Mammary epithelial cell (primary cell): ENCODE data around the gene C6orf15.

ENCODE experiments used
- EZH2 ChIP-seq: IDR thresholded peaks from 2 replicates; pipeline ENCODE4 v1.6.1; 2012; ENCODE audit warnings: low read length, inconsistent platforms, borderline replicate concordance
- TF ChIP-seq, protein P1 (sequence below), 2 donors: IDR thresholded peaks in 1 of 2; conservative IDR thresholded peaks in 1 of 2; 2 replicates each; pipeline ENCODE4 v1.5.1; 2011 to 2012; ENCODE audit warnings: inconsistent platforms in 2 of 2, low read length in 2 of 2, mild to moderate bottlenecking in 2 of 2, control low read depth in 1 of 2, low read depth in 1 of 2; ENCODE audit not compliant: insufficient read depth in 1 of 2; ENCODE audit errors: extremely low read depth in 1 of 2

GRCh38 chr6:31081872-31082271, 30.5 kb downstream of the C6orf15 start:
- TF ChIP-seq, protein P1, sequence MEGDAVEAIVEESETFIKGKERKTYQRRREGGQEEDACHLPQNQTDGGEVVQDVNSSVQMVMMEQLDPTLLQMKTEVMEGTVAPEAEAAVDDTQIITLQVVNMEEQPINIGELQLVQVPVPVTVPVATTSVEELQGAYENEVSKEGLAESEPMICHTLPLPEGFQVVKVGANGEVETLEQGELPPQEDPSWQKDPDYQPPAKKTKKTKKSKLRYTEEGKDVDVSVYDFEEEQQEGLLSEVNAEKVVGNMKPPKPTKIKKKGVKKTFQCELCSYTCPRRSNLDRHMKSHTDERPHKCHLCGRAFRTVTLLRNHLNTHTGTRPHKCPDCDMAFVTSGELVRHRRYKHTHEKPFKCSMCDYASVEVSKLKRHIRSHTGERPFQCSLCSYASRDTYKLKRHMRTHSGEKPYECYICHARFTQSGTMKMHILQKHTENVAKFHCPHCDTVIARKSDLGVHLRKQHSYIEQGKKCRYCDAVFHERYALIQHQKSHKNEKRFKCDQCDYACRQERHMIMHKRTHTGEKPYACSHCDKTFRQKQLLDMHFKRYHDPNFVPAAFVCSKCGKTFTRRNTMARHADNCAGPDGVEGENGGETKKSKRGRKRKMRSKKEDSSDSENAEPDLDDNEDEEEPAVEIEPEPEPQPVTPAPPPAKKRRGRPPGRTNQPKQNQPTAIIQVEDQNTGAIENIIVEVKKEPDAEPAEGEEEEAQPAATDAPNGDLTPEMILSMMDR (conservative IDR thresholded peaks at IDR 0.05 in 1 of 2, IDR thresholded peaks at IDR 0.05 in 1 of 2; ENCODE audit: extremely low read depth in 1 of 2, insufficient read depth in 1 of 2, low read depth in 1 of 2, low read length in 2 of 2) = no peak
- no peak for TF ChIP-seq EZH2
